Neuronal stem cell (in vitro differentiated cells): ENCODE measurements around the gene STBD1.

Experiments used
- DNase-seq: peaks from one replicate; pipeline ENCODE4 v3.0.0-alpha.2; 2013; ENCODE audit warnings: low spot score
- H2AFZ ChIP-seq: one replicate; pipeline ENCODE4 v1.6.1; 2013; ENCODE audit warnings: mild to moderate bottlenecking, low read length, inconsistent platforms
- H2AK5ac ChIP-seq: 2 replicates; pipeline ENCODE4 v1.6.1; 2013; ENCODE audit warnings: low read depth, mild to moderate bottlenecking, inconsistent platforms, low read length, moderate library complexity, mixed read lengths
- H2BK120ac ChIP-seq: 2 replicates; pipeline ENCODE4 v1.6.1; 2013; ENCODE audit warnings: low read depth, mild to moderate bottlenecking, inconsistent platforms, low read length, moderate library complexity, mixed read lengths
- H2BK12ac ChIP-seq: one replicate; pipeline ENCODE4 v1.6.1; 2013; ENCODE audit warnings: low read length, inconsistent platforms
- H2BK15ac ChIP-seq: 2 replicates; pipeline ENCODE4 v1.6.1; 2013; ENCODE audit warnings: mild to moderate bottlenecking, low read length, inconsistent platforms, mixed read lengths
- H2BK5ac ChIP-seq: one replicate; pipeline ENCODE4 v1.6.1; 2013; ENCODE audit warnings: inconsistent platforms, mild to moderate bottlenecking, low read length, moderate library complexity
- H3K14ac ChIP-seq: one replicate; pipeline ENCODE4 v1.6.1; 2013; ENCODE audit warnings: low read length, inconsistent platforms
- H3K18ac ChIP-seq: 2 replicates; pipeline ENCODE4 v1.6.1; 2013; ENCODE audit warnings: low read length, inconsistent platforms
- H3K23ac ChIP-seq: 2 replicates; pipeline ENCODE4 v1.6.1; 2013; ENCODE audit warnings: low read depth, mild to moderate bottlenecking, mixed read lengths, low read length, inconsistent platforms; ENCODE audit not compliant: poor library complexity
- H3K27ac ChIP-seq: replicated peaks from 3 replicates; pipeline ENCODE4 v1.5.1; 2013; ENCODE audit warnings: low read length, inconsistent platforms
- H3K27me3 ChIP-seq, 3 experiments: 2 replicates each; pipeline ENCODE4 v1.6.1; 2013; ENCODE audit warnings: low read length in 3 of 3, mild to moderate bottlenecking in 2 of 3, inconsistent platforms in 1 of 3, low read depth in 1 of 3, mixed read lengths in 1 of 3, moderate library complexity in 1 of 3; ENCODE audit not compliant: control insufficient read depth in 3 of 3, insufficient read depth in 3 of 3
- H3K36me3 ChIP-seq, 2 donors: replicated peaks in 1 of 2; 2 replicates each; pipeline ENCODE4 v1.6.1; 2013; ENCODE audit warnings: low read length in 2 of 2; ENCODE audit not compliant: control insufficient read depth in 2 of 2, insufficient read depth in 2 of 2
- H3K4ac ChIP-seq: 2 replicates; pipeline ENCODE4 v1.6.1; 2013; ENCODE audit warnings: inconsistent platforms, mild to moderate bottlenecking, low read length, moderate library complexity
- H3K4me1 ChIP-seq, 2 donors: 1 replicate in 1 of 2; 2 replicates in 1 of 2; pipeline ENCODE4 v1.6.1; 2013; ENCODE audit warnings: low read length in 2 of 2, low read depth in 1 of 2; ENCODE audit not compliant: control insufficient read depth in 2 of 2, insufficient read depth in 1 of 2
- H3K4me2 ChIP-seq: one replicate; pipeline ENCODE4 v1.6.1; 2013; ENCODE audit warnings: mild to moderate bottlenecking, low read length, inconsistent platforms; ENCODE audit not compliant: insufficient read depth, poor library complexity, severe bottlenecking
- H3K4me3 ChIP-seq, 2 donors: 2 replicates each; pipeline ENCODE4 v1.5.1; 2013; ENCODE audit warnings: low read length in 2 of 2, mild to moderate bottlenecking in 2 of 2, inconsistent platforms in 1 of 2, moderate library complexity in 1 of 2
- H3K79me1 ChIP-seq: one replicate; pipeline ENCODE4 v1.6.1; 2013; ENCODE audit warnings: low read depth, mild to moderate bottlenecking, inconsistent platforms, low read length, moderate library complexity
- H3K9ac ChIP-seq: one replicate; pipeline ENCODE4 v1.6.1; 2013; ENCODE audit warnings: mild to moderate bottlenecking, low read depth, low read length, inconsistent platforms; ENCODE audit not compliant: poor library complexity
- H3K9me3 ChIP-seq, 2 donors: replicated peaks in 1 of 2; 2 replicates each; pipeline versions ENCODE3 to v1.6.1; 2013; ENCODE audit warnings: low read length in 2 of 2, mild to moderate bottlenecking in 2 of 2, inconsistent platforms in 1 of 2, low read depth in 1 of 2, mixed read lengths in 1 of 2, moderate library complexity in 1 of 2; ENCODE audit not compliant: control insufficient read depth in 2 of 2, insufficient read depth in 1 of 2
- H4K8ac ChIP-seq: one replicate; pipeline ENCODE4 v1.6.1; 2013; ENCODE audit warnings: low read depth, mild to moderate bottlenecking, inconsistent platforms, low read length, moderate library complexity
- H4K91ac ChIP-seq: one replicate; pipeline ENCODE4 v1.6.1; 2013; ENCODE audit warnings: low read length, low read depth, mild to moderate bottlenecking, inconsistent platforms; ENCODE audit not compliant: poor library complexity
- WGBS, 2 donors: extraction: QIAGEN DNeasy Blood & Tissue Kit; methylation state at CpG; one replicate each; pipeline ENCODE4 v1.1.7; 2013; ENCODE audit warnings: missing lambda C conversion rate in 2 of 2, mixed read lengths in 1 of 2; ENCODE audit not compliant: insufficient read length in 2 of 2, insufficient replicate concordance in 1 of 2; ENCODE audit errors: extremely low coverage in 2 of 2; 5-methylcytosine and 5-hydroxymethylcytosine counted together

Gene STBD1

DNA sequence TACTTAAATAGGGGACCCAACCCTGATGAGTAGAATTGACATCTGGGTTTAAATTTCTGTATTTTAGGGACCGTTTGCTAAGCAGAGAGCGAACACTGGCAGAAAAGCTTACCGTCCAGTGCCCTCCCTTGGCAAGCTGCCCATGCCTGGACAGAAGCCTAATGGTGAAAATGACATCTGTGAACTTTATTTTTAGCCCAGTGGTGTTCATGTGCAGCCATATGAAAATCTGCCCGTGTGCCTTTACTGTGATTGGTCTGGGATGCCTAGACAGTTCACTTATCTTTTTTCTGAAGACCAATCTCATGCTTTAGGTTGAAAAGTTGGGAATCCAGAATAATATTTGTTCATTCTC, 1.1 kb downstream of the STBD1 start:
- H3K9me3 ChIP-seq, result no peaks in the 10 kb centered on the region
- H4K8ac ChIP-seq, result no peak overlapping the region
- H3K9ac ChIP-seq, result no peak overlapping the region
- H3K79me1 ChIP-seq, result no peaks in the 10 kb centered on the region
- H3K4me2 ChIP-seq, result peak overlapping the region; percentile 85
- H3K27ac ChIP-seq, result no peak overlapping the region
- no peak overlapping the region for H2BK120ac ChIP-seq
- no peak overlapping the region for H2BK5ac ChIP-seq
- H2BK12ac ChIP-seq, result no peak overlapping the region
- WGBS, 2 donors, result no CpG with 5 or more reads among the region's 4 CpGs
- H4K91ac ChIP-seq, result no peak overlapping the region
- peak overlapping the region; percentile 98 for H2AFZ ChIP-seq
- H3K18ac ChIP-seq, result no peak overlapping the region
- peaks cover 2 to 3% of the 10 kb centered on the region in 2 donors for H3K4me1 ChIP-seq
- no peak for DNase-seq
- H3K14ac ChIP-seq, result no peak overlapping the region
- no peak overlapping the region for H3K4me3 ChIP-seq
- H2AK5ac ChIP-seq, result no peak overlapping the region
- H3K36me3 ChIP-seq, result no peaks in the 10 kb centered on the region
- peaks cover 0 to 75% (median 6%) of the 10 kb centered on the region in 3 experiments for H3K27me3 ChIP-seq
- no peak overlapping the region for H3K4ac ChIP-seq
- H2BK15ac ChIP-seq, result no peak overlapping the region
- no peak overlapping the region for H3K23ac ChIP-seq

DNA sequence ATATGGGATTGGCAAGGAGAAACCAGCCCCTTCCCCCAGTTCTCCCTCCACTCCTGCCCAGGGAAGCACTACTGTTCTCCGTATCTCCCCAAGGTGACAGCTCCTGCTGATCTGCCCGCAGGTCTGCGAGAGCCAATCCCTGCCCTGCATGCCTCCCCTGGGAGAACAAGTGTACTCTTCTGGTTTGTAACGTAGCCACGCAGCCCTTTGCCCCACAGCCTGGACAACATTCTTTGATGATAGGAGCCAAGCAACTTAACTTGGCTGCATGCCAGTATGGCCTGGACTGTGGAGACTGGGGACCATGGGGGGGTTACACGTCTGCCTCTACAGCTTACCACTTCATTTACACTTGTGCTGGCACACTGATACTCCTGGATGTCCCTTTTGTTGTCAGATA, 2.0 kb downstream of the STBD1 start:
- WGBS, 2 donors, result no CpG with 5 or more reads among the region's 6 CpGs
- H2BK120ac ChIP-seq, result no peak overlapping the region

DNA sequence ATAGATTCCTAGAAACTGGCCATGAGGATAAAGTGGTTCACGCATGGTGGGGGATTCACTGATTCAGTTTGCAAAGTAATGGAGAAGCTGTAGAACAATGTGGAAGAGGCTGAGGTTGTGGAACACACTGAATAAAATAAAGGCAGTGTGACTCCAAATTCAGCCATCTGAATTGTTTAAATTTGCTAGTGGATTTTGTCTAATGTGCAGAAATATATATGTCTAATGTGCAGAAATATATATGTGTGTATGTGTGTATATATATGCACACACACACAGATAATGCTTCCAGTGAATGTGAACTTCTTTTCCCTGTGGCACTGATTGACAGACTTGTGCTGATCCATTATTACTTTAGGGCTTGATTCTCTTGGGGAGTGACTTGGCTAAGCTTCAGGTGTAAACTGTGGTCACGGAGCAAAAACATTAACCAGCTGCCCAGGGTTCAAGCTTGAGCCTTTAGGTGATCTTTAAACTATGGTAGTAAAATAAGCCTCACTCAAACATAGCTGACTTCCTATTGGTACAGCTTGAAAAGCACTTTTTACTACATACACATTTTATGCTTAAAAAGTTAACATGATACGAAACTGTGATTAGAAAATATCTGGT, 3.5 kb downstream of the STBD1 start:
- Histone ChIP-seq H3K4me3 (no peak overlapping the region), H2BK12ac (no peak overlapping the region), H3K4me1 (peaks cover 2 to 3% of the 10 kb centered on the region in 2 donors), H3K27ac (no peak overlapping the region), H3K9ac (no peak overlapping the region), H3K27me3 (peaks cover 0 to 69% (median 3%) of the 10 kb centered on the region in 3 experiments), H3K4ac (no peak overlapping the region), H4K8ac (no peak overlapping the region), H3K9me3 (peaks cover 3% of the 10 kb centered on the region in 2 donors), H2BK5ac (no peak overlapping the region), H3K14ac (no peak overlapping the region), H3K79me1 (no peaks in the 10 kb centered on the region), H3K4me2 (no peak overlapping the region), H4K91ac (no peak overlapping the region), H2AFZ (no peak overlapping the region), H2BK15ac (no peak overlapping the region), H2AK5ac (no peak overlapping the region), H3K18ac (no peak overlapping the region), H2BK120ac (no peak overlapping the region), H3K23ac (no peak overlapping the region), H3K36me3 (no peaks in the 10 kb centered on the region)
- no CpG with 5 or more reads among the region's 3 CpGs for WGBS, 2 donors
- no peak for DNase-seq

More for the DNA sequence above, 2.0 kb downstream of the STBD1 start:
- H3K4me2 ChIP-seq, result no peak overlapping the region
- H2BK12ac ChIP-seq, result no peak overlapping the region
- no peaks in the 10 kb centered on the region for H3K9me3 ChIP-seq
- no peak overlapping the region for H2BK15ac ChIP-seq
- H3K23ac ChIP-seq, result no peak overlapping the region
- H3K4me3 ChIP-seq, result no peak overlapping the region
- peaks cover 2 to 3% of the 10 kb centered on the region in 2 donors for H3K4me1 ChIP-seq
- H3K27me3 ChIP-seq, result peaks cover 0 to 78% (median 6%) of the 10 kb centered on the region in 3 experiments
- no peak overlapping the region for H2BK5ac ChIP-seq
- H3K27ac ChIP-seq, result no peak overlapping the region
- DNase-seq, result no peak
- no peak overlapping the region for H4K91ac ChIP-seq
- no peaks in the 10 kb centered on the region for H3K79me1 ChIP-seq
- H3K18ac ChIP-seq, result no peak overlapping the region
- H3K14ac ChIP-seq, result no peak overlapping the region
- no peak overlapping the region for H3K4ac ChIP-seq
- no peak overlapping the region for H2AFZ ChIP-seq
- H3K9ac ChIP-seq, result no peak overlapping the region
- H3K36me3 ChIP-seq, result no peaks in the 10 kb centered on the region
- no peak overlapping the region for H2AK5ac ChIP-seq
- no peak overlapping the region for H4K8ac ChIP-seq

DNA sequence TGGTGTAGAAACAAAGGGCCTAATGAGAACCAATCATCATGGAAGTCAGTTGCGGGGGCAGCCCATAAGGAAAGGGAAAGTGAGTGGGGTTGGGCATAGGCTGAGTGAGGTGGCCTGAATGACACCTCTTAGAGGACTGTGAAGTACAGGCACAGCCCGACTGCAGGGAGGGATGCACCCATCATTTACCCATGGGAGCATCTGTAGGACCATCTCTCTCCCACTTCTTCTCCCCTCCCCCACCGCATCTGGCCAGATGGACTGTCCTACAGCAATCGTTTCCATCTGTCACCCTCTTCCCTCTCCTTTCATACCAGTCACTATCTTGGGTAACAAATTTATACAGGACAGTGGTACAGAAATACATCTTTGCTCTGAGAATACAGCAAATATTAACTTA, 4.2 kb downstream of the STBD1 start:
- H4K91ac ChIP-seq, result no peak overlapping the region
- H2AFZ ChIP-seq, result no peak overlapping the region
- peaks cover 2 to 3% of the 10 kb centered on the region in 2 donors for H3K4me1 ChIP-seq
- H2BK5ac ChIP-seq, result no peak overlapping the region
- H3K14ac ChIP-seq, result no peak overlapping the region
- peaks cover 3 to 4% of the 10 kb centered on the region in 2 donors for H3K9me3 ChIP-seq
- no peaks in the 10 kb centered on the region for H3K79me1 ChIP-seq
- H2BK12ac ChIP-seq, result no peak overlapping the region
- no peak overlapping the region for H3K27ac ChIP-seq
- H3K4me3 ChIP-seq, result no peak overlapping the region
- no peak for DNase-seq
- no peaks in the 10 kb centered on the region for H3K36me3 ChIP-seq
- H3K4ac ChIP-seq, result no peak overlapping the region
- H3K4me2 ChIP-seq, result no peak overlapping the region
- no peak overlapping the region for H3K9ac ChIP-seq
- H4K8ac ChIP-seq, result no peak overlapping the region
- no peak overlapping the region for H3K23ac ChIP-seq
- H3K27me3 ChIP-seq, result peaks cover 0 to 62% (median 2%) of the 10 kb centered on the region in 3 experiments
- no peak overlapping the region for H2BK120ac ChIP-seq
- no peak overlapping the region for H3K18ac ChIP-seq
- no peak overlapping the region for H2AK5ac ChIP-seq
- no peak overlapping the region for H2BK15ac ChIP-seq
- no CpG with 5 or more reads among the region's 4 CpGs for WGBS, 2 donors
